Measurements from ENCODE around the gene IL17RC.

IL17RC gene

DNA sequence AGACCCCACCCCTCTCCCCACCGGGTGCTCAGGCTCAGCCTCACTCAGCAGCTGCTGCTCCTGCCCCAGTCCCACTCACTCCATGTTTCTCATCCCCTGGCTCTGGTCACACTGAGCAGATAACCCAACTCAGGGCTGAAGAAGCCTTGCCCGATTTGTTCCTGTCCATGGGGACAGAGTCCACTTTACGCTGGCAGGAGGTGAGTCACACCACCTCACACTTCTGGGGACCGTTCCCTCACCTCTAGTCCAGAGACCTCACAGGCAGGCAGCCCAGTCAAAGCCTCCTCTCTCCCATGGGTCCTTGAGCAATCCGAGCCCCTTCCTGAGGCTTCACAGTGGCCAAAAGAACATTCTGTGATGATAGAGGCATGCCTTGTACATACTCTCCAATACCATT lies 38.2 kb upstream of the IL17RC start:
- no peak overlapping the region for H3K27ac ChIP-seq
- TF ChIP-seq, protein P1, sequence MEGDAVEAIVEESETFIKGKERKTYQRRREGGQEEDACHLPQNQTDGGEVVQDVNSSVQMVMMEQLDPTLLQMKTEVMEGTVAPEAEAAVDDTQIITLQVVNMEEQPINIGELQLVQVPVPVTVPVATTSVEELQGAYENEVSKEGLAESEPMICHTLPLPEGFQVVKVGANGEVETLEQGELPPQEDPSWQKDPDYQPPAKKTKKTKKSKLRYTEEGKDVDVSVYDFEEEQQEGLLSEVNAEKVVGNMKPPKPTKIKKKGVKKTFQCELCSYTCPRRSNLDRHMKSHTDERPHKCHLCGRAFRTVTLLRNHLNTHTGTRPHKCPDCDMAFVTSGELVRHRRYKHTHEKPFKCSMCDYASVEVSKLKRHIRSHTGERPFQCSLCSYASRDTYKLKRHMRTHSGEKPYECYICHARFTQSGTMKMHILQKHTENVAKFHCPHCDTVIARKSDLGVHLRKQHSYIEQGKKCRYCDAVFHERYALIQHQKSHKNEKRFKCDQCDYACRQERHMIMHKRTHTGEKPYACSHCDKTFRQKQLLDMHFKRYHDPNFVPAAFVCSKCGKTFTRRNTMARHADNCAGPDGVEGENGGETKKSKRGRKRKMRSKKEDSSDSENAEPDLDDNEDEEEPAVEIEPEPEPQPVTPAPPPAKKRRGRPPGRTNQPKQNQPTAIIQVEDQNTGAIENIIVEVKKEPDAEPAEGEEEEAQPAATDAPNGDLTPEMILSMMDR (conservative IDR thresholded peaks at IDR 0.05) = no peak
- no peak for TF ChIP-seq ZFX (IDR thresholded peaks at IDR 0.05)

DNA sequence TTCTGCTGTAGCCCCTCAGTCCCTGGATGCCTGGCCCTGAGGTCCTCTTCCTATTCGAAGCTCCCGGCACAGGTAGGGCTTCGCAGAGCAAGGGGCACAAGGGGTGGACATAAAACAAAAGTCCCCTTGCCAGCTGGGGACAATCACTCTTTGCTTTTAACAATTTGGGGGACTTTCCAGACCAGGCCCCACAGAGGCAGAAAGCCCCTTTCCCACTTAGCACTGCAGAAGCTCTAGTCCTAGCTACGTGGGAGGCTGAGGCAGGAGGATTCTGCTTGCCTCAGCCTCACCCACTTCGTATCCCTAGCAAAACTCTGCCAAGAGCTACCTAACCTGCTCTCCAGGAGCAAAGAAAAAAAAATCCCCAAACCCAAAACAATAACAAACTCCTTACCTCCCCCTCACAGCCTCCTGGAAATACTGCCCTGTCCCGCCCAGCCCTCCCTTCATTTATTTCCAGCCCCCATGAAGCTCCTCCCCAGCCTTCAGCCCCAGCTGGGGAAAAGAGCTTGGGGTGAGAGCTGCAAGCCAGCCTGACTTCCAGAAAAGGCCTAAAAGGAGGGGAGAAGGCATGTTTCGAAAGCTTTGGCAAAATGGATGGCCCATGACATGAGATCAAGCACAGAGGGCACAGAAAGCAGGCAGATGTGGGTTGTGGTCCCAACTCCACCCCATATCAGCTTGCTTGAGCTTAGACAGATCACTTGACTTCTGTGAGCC lies 36.9 kb upstream of the IL17RC start, which contains the start of gene CIDEC:
TSS of gene CIDEC (minus strand) at position 424 of the 720 bp plus-strand sequence. CDS start 1,767 bp downstream, outside the sequence.
- H3K27ac ChIP-seq = no peak within 1 kb of the TSS
- TF ChIP-seq ZFX (IDR thresholded peaks at IDR 0.05) = no peak
- TF ChIP-seq, protein P1 (conservative IDR thresholded peaks at IDR 0.05) = no peak

DNA sequence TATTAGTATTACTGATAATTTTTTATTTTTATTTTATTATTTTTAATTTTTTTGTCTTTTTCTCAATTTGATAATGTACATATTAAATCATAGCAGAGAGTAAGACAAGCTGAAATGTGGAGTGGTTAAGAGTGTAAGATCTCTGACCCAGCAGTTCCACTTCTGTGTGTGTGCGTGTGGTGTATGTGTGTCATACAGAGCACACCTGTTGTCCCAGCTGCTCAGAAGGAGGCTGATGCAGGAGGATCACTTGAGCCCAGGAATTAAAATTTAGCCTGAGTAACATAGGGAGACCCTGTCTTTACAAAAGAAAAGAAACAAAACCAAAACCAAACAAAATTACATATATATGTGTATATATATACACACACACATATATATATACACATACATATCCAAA lies 35.5 kb upstream of the IL17RC start:
- H3K27ac ChIP-seq = no peak overlapping the region
- TF ChIP-seq, protein P1 (conservative IDR thresholded peaks at IDR 0.05) = no peak
- no peak for TF ChIP-seq ZFX (IDR thresholded peaks at IDR 0.05)

DNA sequence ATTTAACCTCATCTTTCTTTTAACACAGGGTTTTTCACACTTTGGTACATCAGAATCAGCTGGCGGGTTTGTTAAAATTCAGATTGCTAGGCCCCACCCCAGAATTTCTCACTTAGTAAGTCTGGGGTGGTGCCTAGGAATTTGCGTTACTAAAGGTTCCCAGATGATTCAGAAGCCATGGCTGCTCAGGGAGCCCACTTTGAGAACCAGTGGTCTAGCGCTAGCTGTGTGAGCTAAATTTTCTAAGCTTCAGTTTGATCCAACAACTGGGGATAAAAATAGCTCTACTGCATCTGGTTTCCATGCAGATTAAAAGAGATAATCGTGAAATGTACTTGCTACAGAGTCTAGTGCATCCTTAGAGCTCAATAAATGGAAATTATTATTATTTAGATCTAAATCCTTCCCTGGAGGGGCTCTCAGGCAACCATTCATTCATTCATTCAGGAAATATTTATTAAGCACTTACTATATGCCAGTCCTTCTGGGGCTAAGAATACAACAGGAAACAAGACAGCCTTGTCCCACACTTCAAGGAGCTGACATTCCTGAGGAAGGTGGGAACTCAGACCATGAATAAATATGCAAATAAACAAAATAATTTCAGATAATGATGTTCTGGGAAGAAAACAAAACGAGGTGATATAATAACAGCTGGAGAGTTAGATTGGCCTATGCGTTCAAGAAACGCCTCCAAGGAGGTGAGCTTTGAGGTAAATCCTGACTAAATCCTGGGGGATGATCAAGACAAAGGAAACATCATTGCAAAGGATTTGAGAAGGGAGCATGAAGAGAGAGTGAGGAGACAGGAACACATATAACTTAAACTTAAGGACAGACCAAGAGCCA lies 33.0 kb upstream of the IL17RC start:
- TF ChIP-seq, protein P1 (conservative IDR thresholded peaks at IDR 0.05) = no peak
- TF ChIP-seq ZFX (IDR thresholded peaks at IDR 0.05) = no peak

DNA sequence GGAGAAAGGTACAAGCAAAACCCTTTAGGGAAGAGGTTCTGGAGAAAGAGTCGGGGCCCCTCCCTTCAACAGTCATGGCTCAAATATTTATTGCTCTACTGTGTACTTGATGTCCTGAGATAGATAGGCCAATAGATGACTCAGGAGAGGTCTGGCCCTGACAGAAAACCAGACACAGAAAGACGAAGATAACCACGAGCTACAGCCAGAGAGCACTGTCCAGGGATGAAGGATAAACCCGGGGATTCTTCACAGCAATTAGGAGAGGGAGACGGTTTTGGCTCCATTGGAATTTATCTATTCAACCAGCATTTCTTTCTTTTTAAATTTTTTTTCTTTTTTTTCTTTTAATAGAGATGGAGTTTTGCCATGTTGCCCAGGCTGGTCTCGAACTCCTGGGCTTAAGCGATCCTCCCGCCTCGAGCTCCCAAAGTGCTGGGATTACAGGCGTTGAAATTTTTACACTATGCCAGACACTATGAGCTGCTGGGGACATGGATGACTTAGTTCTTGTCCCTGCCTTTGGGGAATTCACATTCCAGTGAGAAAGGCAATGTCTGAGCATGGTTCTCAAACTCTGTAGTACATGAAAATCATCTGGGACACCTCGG lies 32.2 kb upstream of the IL17RC start:
- TF ChIP-seq, protein P1 (conservative IDR thresholded peaks at IDR 0.05) = no peak
- TF ChIP-seq ZFX (IDR thresholded peaks at IDR 0.05) = no peak
- no peak overlapping the region for H3K27ac ChIP-seq

More for the DNA sequence above, 33.0 kb upstream of the IL17RC start:
- H3K27ac ChIP-seq = no peak overlapping the region

DNA sequence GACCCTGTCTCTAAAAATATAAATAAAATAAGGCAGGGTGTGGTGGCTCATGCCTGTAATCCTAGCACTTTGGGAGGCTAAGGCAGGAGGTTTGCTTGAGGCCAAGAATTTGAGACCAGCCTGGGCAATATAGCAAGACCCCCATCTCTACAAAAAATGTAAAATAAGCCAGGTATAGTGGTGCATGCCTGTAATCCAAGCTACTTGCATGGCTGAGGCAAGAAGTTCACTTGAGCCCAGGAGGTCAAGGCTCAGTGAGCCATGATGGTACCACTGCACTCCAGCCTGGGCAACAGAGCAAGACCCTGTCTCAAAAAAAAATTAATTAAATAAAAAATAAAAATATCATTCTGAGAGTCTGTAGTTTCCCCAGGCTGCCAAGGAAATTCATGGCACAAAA lies 30.6 kb upstream of the IL17RC start:
- TF ChIP-seq ZFX (IDR thresholded peaks at IDR 0.05) = no peak
- TF ChIP-seq, protein P1 (conservative IDR thresholded peaks at IDR 0.05) = no peak
- no peak overlapping the region for H3K27ac ChIP-seq

Measured in C4-2B (cell line).